ENCODE data around the gene NR6A1.

NR6A1 gene

GRCh38 chr9:124760719-124761118, 10.4 kb downstream of the NR6A1 start:
- Histone ChIP-seq H3K27ac (replicated peaks) (peak overlapping the region; percentile 46), H3K27me3 (ENCODE audit: insufficient read depth, poor library complexity, severe bottlenecking) (no peaks in the 10 kb centered on the region), H3K4me3 (replicated peaks; ENCODE audit: insufficient read depth, low read length) (no peak overlapping the region)
- TF ChIP-seq CTCF (IDR thresholded peaks at IDR 0.05; ENCODE audit: insufficient read depth, low read length) (no peak), SPI1 (IDR thresholded peaks at IDR 0.05; ENCODE audit: borderline replicate concordance, low read depth) (no peak)
- DNase-seq (ENCODE audit: low read depth in 1 of 2, low spot score in 1 of 2): no peak

- H3K4me3 ChIP-seq (replicated peaks; ENCODE audit: insufficient read depth, low read length): no peak overlapping the region
- DNase-seq (ENCODE audit: low read depth in 1 of 2, low spot score in 1 of 2): no peak
- TF ChIP-seq CTCF (IDR thresholded peaks at IDR 0.05; ENCODE audit: insufficient read depth, low read length) (no peak), SPI1 (IDR thresholded peaks at IDR 0.05; ENCODE audit: borderline replicate concordance, low read depth) (no peak), GABPA (IDR thresholded peaks at IDR 0.05; ENCODE audit: low read depth) (no peak), REST (IDR thresholded peaks at IDR 0.05; ENCODE audit: insufficient replicate concordance, low read depth) (no peak), POLR2AphosphoS5 (IDR thresholded peaks at IDR 0.05; ENCODE audit: low read depth) (no peak)
- H3K27me3 ChIP-seq (ENCODE audit: insufficient read depth, poor library complexity, severe bottlenecking): no peaks in the 10 kb centered on the region
- H3K27ac ChIP-seq (replicated peaks): peak overlapping the region; percentile 85
Observed at GRCh38 chr9:124759327-124759726, 11.8 kb downstream of the NR6A1 start.

GRCh38 chr9:124758691-124759090, 12.4 kb downstream of the NR6A1 start:
- Histone ChIP-seq H3K27ac (replicated peaks) (peak overlapping the region; percentile 85), H3K27me3 (ENCODE audit: insufficient read depth, poor library complexity, severe bottlenecking) (no peaks in the 10 kb centered on the region), H3K4me3 (replicated peaks; ENCODE audit: insufficient read depth, low read length) (no peak overlapping the region)
- DNase-seq (ENCODE audit: low read depth in 1 of 2, low spot score in 1 of 2): no peak
- TF ChIP-seq GABPA (IDR thresholded peaks at IDR 0.05; ENCODE audit: low read depth): no peak
- TF ChIP-seq REST (IDR thresholded peaks at IDR 0.05; ENCODE audit: insufficient replicate concordance, low read depth): no peak

GRCh38 chr9:124758061-124758460, 13.1 kb downstream of the NR6A1 start:
- Histone ChIP-seq H3K27me3 (ENCODE audit: insufficient read depth, poor library complexity, severe bottlenecking) (no peaks in the 10 kb centered on the region), H3K4me3 (replicated peaks; ENCODE audit: insufficient read depth, low read length) (peak overlapping the region; percentile 17; the same call in 1 of the 2 replicates), H3K27ac (replicated peaks) (peak overlapping the region; percentile 85)
- peak in 1 of 2 experiments; percentile 88 for DNase-seq (ENCODE audit: low read depth in 1 of 2, low spot score in 1 of 2)
- TF ChIP-seq SPI1 (IDR thresholded peaks at IDR 0.05; ENCODE audit: borderline replicate concordance, low read depth) (peak; percentile 97), POLR2AphosphoS5 (IDR thresholded peaks at IDR 0.05; ENCODE audit: low read depth) (peak; percentile 32; the same call in 1 of the 2 replicates), REST (IDR thresholded peaks at IDR 0.05; ENCODE audit: insufficient replicate concordance, low read depth) (no peak), GABPA (IDR thresholded peaks at IDR 0.05; ENCODE audit: low read depth) (no peak), CTCF (IDR thresholded peaks at IDR 0.05; ENCODE audit: insufficient read depth, low read length) (no peak)

All from HL-60 (cell line).